A549 treated with Hydrocortisone at 1 μM for 4 hours (cell line): ENCODE measurements around the gene KLHDC10. TPM values are rescaled to one million over a fixed set of nuclear protein-coding genes. Genes with fewer than 3 reads are reported as not detected.

Experiments
- total RNA-seq: library from RNA; stranded (reverse); fragments of 200-300 nt; extraction: Qiagen RNA extraction; gene quantifications from 5 replicates; pipeline ENCODE4 v1.2.3, GENCODE V29; 2022

Gene KLHDC10
- total RNA-seq = 10.9 to 17.6 TPM (median 14.5 TPM) in 5 replicates

DNA sequence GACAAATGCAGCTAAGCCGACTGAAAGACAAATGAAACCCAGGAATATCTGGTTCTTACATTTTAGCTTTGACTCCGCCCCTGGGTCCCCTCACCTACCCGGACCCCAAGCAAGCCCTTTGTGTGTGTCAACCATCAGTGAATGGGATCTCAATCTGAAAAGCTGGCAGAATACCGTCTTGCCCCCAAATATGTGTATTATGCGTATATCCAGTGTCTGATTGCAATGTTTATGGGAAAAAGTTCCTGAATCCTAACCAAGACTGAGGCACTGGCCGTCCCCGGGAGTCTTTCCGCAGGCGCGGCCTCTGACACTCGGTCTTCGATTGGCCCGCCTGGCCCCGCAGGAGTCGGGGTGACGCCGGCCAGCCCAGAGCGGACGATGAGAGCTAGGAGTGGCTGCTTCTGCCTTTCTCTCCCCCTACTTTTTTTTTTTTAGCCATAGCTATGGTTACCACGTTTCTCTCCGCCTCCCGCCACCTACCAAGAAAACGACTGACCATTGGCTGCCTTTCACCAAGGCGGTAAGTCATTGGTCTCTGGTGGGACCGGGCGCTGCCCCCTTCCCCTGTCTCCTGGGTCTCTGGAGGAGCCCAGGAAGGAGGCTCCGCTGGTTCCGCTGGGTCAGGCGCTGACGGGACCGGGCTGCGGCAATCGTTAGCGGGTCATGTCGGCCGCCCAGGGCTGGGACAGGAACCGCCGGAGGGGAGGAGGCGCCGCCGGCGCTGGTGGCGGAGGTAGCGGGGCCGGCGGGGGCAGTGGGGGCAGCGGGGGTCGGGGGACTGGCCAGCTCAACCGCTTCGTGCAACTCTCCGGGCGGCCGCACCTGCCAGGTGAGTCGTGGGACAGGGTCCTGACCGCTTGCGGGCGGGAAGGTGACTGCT is at the start of gene KLHDC10:
Gene KLHDC10 (plus strand): TSS at position 557 of the 883 bp plus-strand sequence. CDS start 110 bp downstream, at position 667.

Other genes starting within 250 kb of the KLHDC10 start
- 40.4 to 58.5 TPM (median 51.8 TPM) in 5 replicates for gene UBE2H, start 117.6 kb upstream of the KLHDC10 start, total RNA-seq
- 24.8 to 27.9 TPM (median 26.0 TPM) in 5 replicates for gene ZC3HC1, start 19.2 kb upstream of the KLHDC10 start, total RNA-seq
- 11.2 to 18.8 TPM (median 13.7 TPM) in 5 replicates for gene TMEM209, start 134.9 kb downstream of the KLHDC10 start, total RNA-seq
- gene SSMEM1, start 137.3 kb downstream of the KLHDC10 start, total RNA-seq = not detected in 5 replicates
- 0.08 to 0.30 TPM (median 0.16 TPM) in 3 of 5 replicates, not detected in the others for gene CPA2, start 196.3 kb downstream of the KLHDC10 start, total RNA-seq
- 3.1 to 8.4 TPM (median 4.1 TPM) in 5 replicates for gene CPA4, start 222.6 kb downstream of the KLHDC10 start, total RNA-seq